Pulmonary artery endothelial cell (primary cell): ENCODE results near the gene DTX3. TPM values are rescaled to one million over a fixed set of nuclear protein-coding genes. Genes with fewer than 3 reads are reported as not detected.
"Not testable (repeated sequence)": the region's sequence is repeated elsewhere in the genome, so short reads cannot be mapped to it uniquely, and the experiment has no call there.

ENCODE experiments used
- DNase-seq: peaks from one replicate; pipeline ENCODE4 v3.0.0-alpha.2; 2011; ENCODE audit warnings: low read depth, low spot score
- total RNA-seq: library from RNA; depleted of rRNA; stranded (reverse); fragments of >200 nt; gene quantifications from 2 replicates; pipeline ENCODE4 v1.2.3, GENCODE V29; 2014

DTX3 gene
- total RNA-seq, 1 donor from 2014 or later, result 4.8 TPM

- DNase-seq, result no peak
These were observed 27.0 kb downstream of the DTX3 start for GRCh38 chr12:57631566-57632072.

GRCh38 chr12:57632073-57632957 lies 27.7 kb downstream of the DTX3 start:
- no peak for DNase-seq

GRCh38 chr12:57632958-57633840 lies 28.6 kb downstream of the DTX3 start, which contains the start of gene B4GALNT1:
Gene B4GALNT1 (minus strand): TSS chr12:57633201. CDS start chr12:57632132, 1,069 bp downstream.
- DNase-seq, result no peak

- DNase-seq, result not testable (repeated sequence)
These were observed 32.1 kb downstream of the DTX3 start for GRCh38 chr12:57636731-57637130.

- DNase-seq, result no peak
These were observed 32.7 kb downstream of the DTX3 start for GRCh38 chr12:57637364-57637763.

- no peak for DNase-seq
These were observed 33.5 kb downstream of the DTX3 start for GRCh38 chr12:57638096-57638495.

GRCh38 chr12:57640175-57641042 lies 35.8 kb downstream of the DTX3 start:
- DNase-seq, result no peak

GRCh38 chr12:57641699-57642442 lies 37.2 kb downstream of the DTX3 start:
- DNase-seq, result no peak

GRCh38 chr12:57645990-57646658 lies 41.5 kb downstream of the DTX3 start:
- not testable (repeated sequence) for DNase-seq

- not testable (repeated sequence) for DNase-seq
These were observed 42.0 kb downstream of the DTX3 start for GRCh38 chr12:57646659-57647049.

GRCh38 chr12:57654042-57654441 lies 49.4 kb downstream of the DTX3 start:
- DNase-seq, result no peak

- DNase-seq, result no peak
These were observed 51.1 kb downstream of the DTX3 start for GRCh38 chr12:57655541-57656240.

- not testable (repeated sequence) for DNase-seq
These were observed 51.8 kb downstream of the DTX3 start for GRCh38 chr12:57656408-57656807.

GRCh38 chr12:57657744-57658143 lies 53.1 kb downstream of the DTX3 start:
- DNase-seq, result no peak

GRCh38 chr12:57658890-57659289 lies 54.3 kb downstream of the DTX3 start:
- DNase-seq, result no peak
